Measurements from ENCODE around the gene KDM5B. TPM values are rescaled to one million over a fixed set of nuclear protein-coding genes. Genes with fewer than 3 reads are reported as not detected.

Gene KDM5B
- total and polyA plus RNA-seq, 2 donors from 2014 or later: 10.7 to 55.5 TPM

DNA sequence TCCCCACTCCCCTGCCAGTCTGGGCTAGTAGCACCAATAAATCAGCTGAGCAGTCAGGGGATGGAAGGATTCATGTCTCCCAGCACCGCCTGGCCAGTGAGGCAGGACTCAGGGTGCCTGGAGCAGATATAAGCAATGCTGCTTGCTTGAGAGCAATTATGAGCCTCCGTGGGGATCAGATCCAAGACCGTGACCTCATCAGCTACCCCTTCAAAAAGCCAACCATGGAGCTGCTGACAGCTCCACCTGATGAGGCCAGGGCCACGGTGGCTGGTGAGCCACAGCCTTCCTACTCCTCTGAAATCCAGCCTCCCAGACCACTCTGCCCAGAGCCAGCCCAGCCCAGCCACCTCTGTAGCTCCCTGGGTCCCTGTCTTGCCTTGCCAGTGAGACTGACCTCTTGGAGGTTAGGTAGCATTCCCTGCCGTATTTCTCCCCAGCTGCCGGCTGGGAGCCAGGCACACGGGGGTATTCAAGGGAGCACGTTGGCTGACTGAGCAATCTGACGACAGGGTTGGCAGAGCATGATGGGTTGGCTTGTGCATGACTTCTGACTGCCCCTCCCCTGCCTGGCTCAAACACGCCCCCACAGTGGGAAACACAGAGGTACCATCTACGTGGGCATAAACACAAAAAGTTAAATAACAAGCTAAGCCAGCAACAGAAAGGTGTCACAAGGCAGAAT, 126.3 kb downstream of the KDM5B start:
- Histone ChIP-seq H3K9me3 (ENCODE audit: control insufficient read depth in 2 of 3, insufficient read depth in 1 of 3, low read length in 3 of 3) (peaks cover 0 to 7% (median 0%) of the 10 kb centered on the region in 3 donors), H3K4me1 (ENCODE audit: control insufficient read depth in 2 of 3, insufficient read depth in 2 of 3, low read depth in 1 of 3, low read length in 3 of 3) (no peaks in the 10 kb centered on the region), H3K27me3 (ENCODE audit: control insufficient read depth, insufficient read depth, low read length) (no peaks in the 10 kb centered on the region), H3K4me3 (ENCODE audit: low read length in 3 of 3) (no peak overlapping the region), H3K27ac (ENCODE audit: low read depth in 2 of 2, low read length in 2 of 2) (no peak overlapping the region), H3K36me3 (ENCODE audit: control insufficient read depth in 2 of 3, insufficient read depth in 3 of 3, low read length in 3 of 3) (no peaks in the 10 kb centered on the region), H3K9ac (ENCODE audit: low read length in 3 of 3) (no peak overlapping the region)
- no peak for FAIRE-seq
- intact Hi-C loops (cut with DNase I): no loop called here
- DNase-seq: no peak
- TF ChIP-seq CTCF (IDR thresholded peaks at IDR 0.05; ENCODE audit: borderline replicate concordance, extremely low read depth, insufficient read depth): no peak

DNA sequence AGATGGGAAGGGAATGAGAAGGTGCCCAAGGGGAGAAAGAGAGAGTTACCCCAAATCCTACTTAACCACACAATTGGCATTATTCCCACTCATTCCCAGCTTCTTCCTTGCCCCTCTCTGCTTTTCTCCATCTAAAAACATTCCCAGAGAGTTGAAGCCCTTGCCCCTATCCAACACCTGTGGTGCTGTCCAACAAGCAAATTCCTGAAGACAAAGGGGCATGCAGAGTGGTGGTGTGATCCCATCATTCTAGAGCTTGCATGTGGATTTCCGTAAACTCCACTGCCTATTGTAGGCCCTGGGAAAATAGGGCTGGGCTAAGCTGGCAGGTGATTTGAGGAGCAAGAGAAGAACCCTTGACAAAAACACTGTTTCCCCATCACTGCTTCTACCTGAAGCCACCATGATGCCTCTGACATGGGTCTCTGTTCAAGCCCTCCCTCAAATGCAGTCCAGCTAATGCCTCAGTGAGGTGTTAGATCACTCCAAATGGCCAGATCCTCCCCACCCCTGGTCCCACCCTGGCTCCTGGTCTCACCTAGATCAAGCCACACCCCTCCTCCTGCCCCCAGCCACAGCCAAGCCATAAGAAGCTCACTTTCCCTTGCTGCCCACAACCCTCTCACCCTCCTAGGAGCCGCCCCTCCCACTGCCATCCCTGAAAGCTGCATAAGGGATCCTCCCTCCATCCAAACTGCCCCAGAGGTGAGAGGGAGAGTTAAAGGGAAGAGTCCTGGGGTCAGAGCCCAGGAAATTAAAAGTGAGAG, 127.5 kb downstream of the KDM5B start:
- no peak overlapping the region for H3K4me3 ChIP-seq (ENCODE audit: low read length in 3 of 3)
- no peaks in the 10 kb centered on the region for H3K27me3 ChIP-seq (ENCODE audit: control insufficient read depth, insufficient read depth, low read length)
- no peak overlapping the region for H3K27ac ChIP-seq (ENCODE audit: low read depth in 2 of 2, low read length in 2 of 2)
- no peak for TF ChIP-seq CTCF (IDR thresholded peaks at IDR 0.05; ENCODE audit: borderline replicate concordance, extremely low read depth, insufficient read depth)
- no peaks in the 10 kb centered on the region for H3K4me1 ChIP-seq (ENCODE audit: control insufficient read depth in 2 of 3, insufficient read depth in 2 of 3, low read depth in 1 of 3, low read length in 3 of 3)
- DNase-seq (peak in 3 of 5 donors; percentile 36 to 74 (median 60)), FAIRE-seq (no peak)
- no peaks in the 10 kb centered on the region for H3K36me3 ChIP-seq (ENCODE audit: control insufficient read depth in 2 of 3, insufficient read depth in 3 of 3, low read length in 3 of 3)
- intact Hi-C loops (cut with DNase I): no loop called here
- H3K9me3 ChIP-seq (ENCODE audit: control insufficient read depth in 2 of 3, insufficient read depth in 1 of 3, low read length in 3 of 3): peaks cover 0 to 7% (median 0%) of the 10 kb centered on the region in 3 donors
- no peak overlapping the region for H3K9ac ChIP-seq (ENCODE audit: low read length in 3 of 3)

- DNase-seq: no peak
- TF ChIP-seq CTCF (IDR thresholded peaks at IDR 0.05; ENCODE audit: borderline replicate concordance, extremely low read depth, insufficient read depth): no peak
- Histone ChIP-seq H3K4me3 (ENCODE audit: low read length in 3 of 3) (no peak overlapping the region), H3K27ac (ENCODE audit: low read depth in 2 of 2, low read length in 2 of 2) (no peak overlapping the region), H3K9ac (ENCODE audit: low read length in 3 of 3) (no peak overlapping the region), H3K9me3 (ENCODE audit: control insufficient read depth in 2 of 3, insufficient read depth in 1 of 3, low read length in 3 of 3) (peaks cover 0 to 7% (median 0%) of the 10 kb centered on the region in 3 donors), H3K27me3 (ENCODE audit: control insufficient read depth, insufficient read depth, low read length) (no peaks in the 10 kb centered on the region), H3K4me1 (ENCODE audit: control insufficient read depth in 2 of 3, insufficient read depth in 2 of 3, low read depth in 1 of 3, low read length in 3 of 3) (no peaks in the 10 kb centered on the region), H3K36me3 (ENCODE audit: control insufficient read depth in 2 of 3, insufficient read depth in 3 of 3, low read length in 3 of 3) (no peaks in the 10 kb centered on the region)
- no peak for FAIRE-seq
- intact Hi-C loops (cut with DNase I): no loop called here
Observed at GRCh38 chr1:202679406-202680177, 128.6 kb downstream of the KDM5B start.

All from kidney (tissue), 14 donors.